K562 (cell line): ENCODE data around the gene CSRNP2. TPM values are rescaled to one million over a fixed set of nuclear protein-coding genes. Genes with fewer than 3 reads are reported as not detected.
A peak's percentile ranks its signal among the peaks of the same experiment; 100 is the strongest.

ENCODE experiments used
- BRD4 ChIP-seq: fragments of 200-600 bp; sonication (generic); IDR thresholded peaks from 2 replicates; pipeline ENCODE4 v1.6.1; 2017; ENCODE audit warnings: inconsistent platforms
- MYC ChIP-seq, 2 experiments: fragments of 250-450 bp in 1 of 2; sonication (Bioruptor Pico) in 1 of 2; IDR thresholded peaks; 2 replicates each; pipeline versions ENCODE4 v1.5.1 to v1.6.1; 2012 to 2021; ENCODE audit warnings: low read depth in 2 of 2, borderline replicate concordance in 1 of 2, improper control_type of control experiment in 1 of 2, low read length in 1 of 2, mild to moderate bottlenecking in 1 of 2, moderate library complexity in 1 of 2
- ZBTB49 ChIP-seq: sonication (generic); formaldehyde crosslinking; IDR thresholded peaks from 2 replicates; pipeline ENCODE4 v1.8.0; 2022; ENCODE audit warnings: missing genetic modification reagents, mild to moderate bottlenecking, borderline replicate concordance
- ZKSCAN1 ChIP-seq: fragments of 150-350 bp; IDR thresholded peaks from 2 replicates; pipeline ENCODE4 v1.6.1; 2016; ENCODE audit warnings: low read depth, low read length
- ZNF445 ChIP-seq: fragments of 250-450 bp; sonication (Bioruptor Pico); IDR thresholded peaks from 2 replicates; pipeline ENCODE4 v1.4.0; 2020; ENCODE audit warnings: low read depth, mild to moderate bottlenecking, moderate library complexity
- polyA plus RNA-seq, 8 experiments: library from polyadenylated mRNA; depleted of rRNA in 4 of 8; stranded (reverse) in 5 of 8; unstranded in 3 of 8; fragments of >200 nt; fragmentation: Nextera tagmentation in 2 of 8; fragmentation: Illumina TruSeq in 1 of 8; extraction: Ambion mirVana in 2 of 8; extraction: Trizol in 1 of 8; gene quantifications; 2 replicates each; pipeline versions ENCODE4 v1.2.1 to v1.2.3, GENCODE V29; 2011 to 2014; ENCODE audit warnings: inconsistent platforms in 1 of 8, missing spikeins in 1 of 8
- total RNA-seq, 7 experiments: library from RNA; depleted of rRNA in 6 of 7; stranded (reverse); fragments of >200 nt in 6 of 7; fragmentation: Illumina TruSeq in 2 of 7; extraction: Trizol in 2 of 7; gene quantifications; 2 replicates each; pipeline versions ENCODE4 v1.2.1 to v1.2.3, GENCODE V29; 2011 to 2021; ENCODE audit warnings: low replicate concordance in 1 of 7
- TF ChIP-seq, protein P1 (sequence below): fragments of 250-450 bp; sonication (Bioruptor Pico); IDR thresholded peaks from 2 replicates; pipeline ENCODE4 v1.4.0; 2020; ENCODE audit warnings: mild to moderate bottlenecking, moderate library complexity

Gene CSRNP2
- total and polyA plus RNA-seq, 9 of the 15 experiments (the other 6 are each of a cell fraction or from before 2014, with no cell fraction given) = 1.6 to 13.9 (median 5.9) TPM

DNA sequence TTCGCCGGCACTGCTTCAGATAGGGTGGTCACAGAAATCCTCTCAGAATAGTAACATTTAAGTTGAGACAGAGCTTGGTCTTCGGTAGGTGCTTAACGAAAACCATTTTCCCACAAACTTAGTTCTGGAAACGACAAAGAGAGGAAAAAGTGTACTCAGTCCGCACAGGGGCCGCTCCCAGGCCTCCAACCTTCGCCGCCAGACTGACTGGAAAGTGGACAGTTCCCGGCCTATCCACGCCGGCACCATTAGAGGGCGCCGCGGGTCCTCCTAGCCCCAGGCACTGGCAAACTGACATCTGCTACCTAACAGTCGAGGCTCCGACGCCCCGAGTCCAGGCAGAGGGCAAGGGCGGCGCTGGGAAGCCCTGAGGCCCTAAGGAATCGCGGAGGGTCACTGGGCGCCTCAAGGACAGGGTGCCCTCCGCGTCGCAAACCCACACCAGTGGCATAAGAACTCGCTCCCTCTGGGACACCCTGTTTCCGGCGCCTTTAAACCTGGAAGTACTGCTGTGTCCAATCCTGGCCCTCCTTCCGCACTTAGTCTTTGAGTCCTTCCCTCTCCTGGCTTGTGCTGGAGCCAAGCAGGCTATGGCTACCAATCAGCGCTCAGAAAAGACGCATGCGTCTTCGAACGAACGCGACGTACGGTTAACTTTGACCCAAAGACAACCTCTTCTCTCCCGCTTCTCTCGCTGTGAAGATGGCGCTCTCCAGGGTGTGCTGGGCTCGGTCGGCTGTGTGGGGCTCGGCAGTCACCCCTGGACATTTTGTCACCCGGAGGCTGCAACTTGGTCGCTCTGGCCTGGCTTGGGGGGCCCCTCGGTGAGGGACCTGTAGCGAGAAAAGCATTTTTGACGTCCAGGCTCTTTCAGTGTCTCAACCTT lies 35.5 kb downstream of the CSRNP2 start, which contains the start of gene LETMD1 (continued):
- TF ChIP-seq ZBTB49 (CRISPR knock-in tag) (no peak), ZNF445 (CRISPR knock-in tag) (no peak), BRD4 (peak; percentile 70; the same call in 1 of the 2 replicates), MYC (IDR thresholded peaks at IDR 0.05; ENCODE audit: low read depth, low read length) (peak; percentile 61), MYC (CRISPR knock-in tag; IDR thresholded peaks at IDR 0.05; ENCODE audit: borderline replicate concordance, low read depth) (no peak), ZKSCAN1 (peak; percentile 32; the same call in 1 of the 2 replicates)
- TF ChIP-seq, protein P1, sequence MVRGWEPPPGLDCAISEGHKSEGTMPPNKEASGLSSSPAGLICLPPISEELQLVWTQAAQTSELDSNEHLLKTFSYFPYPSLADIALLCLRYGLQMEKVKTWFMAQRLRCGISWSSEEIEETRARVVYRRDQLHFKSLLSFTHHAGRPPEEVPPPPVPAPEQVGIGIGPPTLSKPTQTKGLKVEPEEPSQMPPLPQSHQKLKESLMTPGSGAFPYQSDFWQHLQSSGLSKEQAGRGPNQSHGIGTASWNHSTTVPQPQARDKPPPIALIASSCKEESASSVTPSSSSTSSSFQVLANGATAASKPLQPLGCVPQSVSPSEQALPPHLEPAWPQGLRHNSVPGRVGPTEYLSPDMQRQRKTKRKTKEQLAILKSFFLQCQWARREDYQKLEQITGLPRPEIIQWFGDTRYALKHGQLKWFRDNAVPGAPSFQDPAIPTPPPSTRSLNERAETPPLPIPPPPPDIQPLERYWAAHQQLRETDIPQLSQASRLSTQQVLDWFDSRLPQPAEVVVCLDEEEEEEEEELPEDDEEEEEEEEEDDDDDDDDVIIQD (CRISPR knock-in tag) = peak; percentile 26; the same call in 1 of the 2 replicates
